BJ (cell line): ENCODE measurements around the gene ATP6V0E1. TPM values are rescaled to one million over a fixed set of nuclear protein-coding genes. Genes with fewer than 3 reads are reported as not detected.

Experiments used
- CTCF ChIA-PET: fragments of 350-600 bp; formaldehyde crosslinking; extraction: SDS; loops from one replicate; lab custom pipeline; 2021; ENCODE audit warnings: antibody characterized with exemption, inconsistent platforms; lab: Yijun Ruan, JAX
- POLR2A ChIA-PET: fragments of 300-600 bp; sonication (Branson Sonifier 250); formaldehyde crosslinking; extraction: SDS; loops from one replicate; lab custom pipeline; 2021; ENCODE audit warnings: antibody characterized with exemption; lab: Charles Lee
- DNase-seq: peaks from one replicate; pipeline ENCODE4 v3.0.0-alpha.2; 2011; ENCODE audit warnings: low read depth
- H3K27me3 ChIP-seq: 2 replicates; pipeline ENCODE4 v1.6.0; 2011; ENCODE audit warnings: low read length; ENCODE audit not compliant: control insufficient read depth, insufficient read depth
- H3K36me3 ChIP-seq: 2 replicates; pipeline ENCODE4 v1.5.1; 2011; ENCODE audit warnings: low read length; ENCODE audit not compliant: control insufficient read depth, insufficient read depth
- H3K4me3 ChIP-seq: 2 replicates; pipeline ENCODE4 v1.5.1; 2011; ENCODE audit warnings: low read depth, mild to moderate bottlenecking, control low read depth, low read length
- CTCF ChIP-seq: IDR thresholded peaks from 2 replicates; pipeline ENCODE4 v1.5.1; 2011; ENCODE audit warnings: low read depth, mild to moderate bottlenecking, control low read depth, inconsistent platforms, low read length, moderate library complexity; ENCODE audit not compliant: insufficient read depth
- polyA plus RNA-seq: library from polyadenylated mRNA; depleted of rRNA; stranded (reverse); fragments of >200 nt; gene quantifications from 2 replicates; pipeline ENCODE4 v1.2.3, GENCODE V29; 2011

Gene ATP6V0E1
- polyA plus RNA-seq, 1 experiment: 491 TPM

GRCh38 chr5:172949426-172949825 is 34.1 kb upstream of the ATP6V0E1 start:
- ChIA-PET POLR2A (no interaction called here), CTCF (interaction anchor here (0.7 to 2.4 kb wide), 5 partner anchors 10 to 454 kb away, joined by 3 to 8 read pairs (median 3); partner anchors contain the start of gene RPL26L1)
- H3K4me3 ChIP-seq: no peak overlapping the region
- H3K36me3 ChIP-seq: peaks cover 10% of the 10 kb centered on the region
- H3K27me3 ChIP-seq: no peaks in the 10 kb centered on the region
- DNase-seq: no peak
- TF ChIP-seq CTCF: no peak

- Histone ChIP-seq H3K36me3 (peaks cover 10% of the 10 kb centered on the region), H3K4me3 (no peak overlapping the region), H3K27me3 (no peaks in the 10 kb centered on the region)
- no peak for DNase-seq
- ChIA-PET POLR2A (interaction anchor here (0.7 kb wide), 1 partner anchor 183 kb away, joined by 3 read pairs; no protein-coding TSS in a partner anchor), CTCF (interaction anchor here (0.6 to 2.1 kb wide), 10 partner anchors 10 to 455 kb away, joined by 3 to 14 read pairs (median 3); no protein-coding TSS in a partner anchor)
- no peak for TF ChIP-seq CTCF
Observed at GRCh38 chr5:172950176-172950965, 33.2 kb upstream of the ATP6V0E1 start.

- CTCF ChIA-PET: interaction anchor here (0.6 to 2.1 kb wide), 10 partner anchors 9 to 259 kb away, joined by 3 to 14 read pairs (median 4); no protein-coding TSS in a partner anchor
- TF ChIP-seq CTCF: no peak
Observed at GRCh38 chr5:172951371-172952033, 32.1 kb upstream of the ATP6V0E1 start.

GRCh38 chr5:172952034-172952511 is 31.5 kb upstream of the ATP6V0E1 start:
- POLR2A ChIA-PET: interaction anchor here (0.5 to 0.6 kb wide), 3 partner anchors 145 to 205 kb away, joined by 3 to 7 read pairs (median 4); no protein-coding TSS in a partner anchor
- Histone ChIP-seq H3K4me3 (no peak overlapping the region), H3K27me3 (no peaks in the 10 kb centered on the region), H3K36me3 (peaks cover 5% of the 10 kb centered on the region; the same call in 1 of the 2 replicates)
- CTCF ChIA-PET: interaction anchor here (0.7 to 2.1 kb wide), 6 partner anchors 10 to 260 kb away, joined by 3 to 8 read pairs (median 5); no protein-coding TSS in a partner anchor
- peak; percentile 74 for DNase-seq
- TF ChIP-seq CTCF: no peak

More at GRCh38 chr5:172951371-172952033, 32.1 kb upstream of the ATP6V0E1 start:
- Histone ChIP-seq H3K27me3 (no peaks in the 10 kb centered on the region), H3K4me3 (no peak overlapping the region), H3K36me3 (peaks cover 6% of the 10 kb centered on the region)
- no peak for DNase-seq
- POLR2A ChIA-PET: interaction anchor here (0.5 to 0.6 kb wide), 2 partner anchors 144 to 185 kb away, joined by 3 to 7 read pairs; no protein-coding TSS in a partner anchor
